Colonic mucosa (tissue), 4 donors: ENCODE data around the gene TAF1. TPM values are rescaled to one million over a fixed set of nuclear protein-coding genes. Genes with fewer than 3 reads are reported as not detected.
"Not testable (repeated sequence)": the region's sequence is repeated elsewhere in the genome, so short reads cannot be mapped to it uniquely, and the experiment has no call there.

Experiments used
- DNase-seq: peaks from one replicate; pipeline ENCODE4 v3.0.0-alpha.2; 2020
- H3K27ac ChIP-seq: fragments of 200-600 bp; one replicate; pipeline ENCODE4 v1.8.0; 2021
- H3K27me3 ChIP-seq: fragments of 200-600 bp; one replicate; pipeline ENCODE4 v1.8.0; 2021
- H3K36me3 ChIP-seq: fragments of 200-600 bp; one replicate; pipeline ENCODE4 v1.8.0; 2021
- H3K4me1 ChIP-seq: fragments of 200-600 bp; one replicate; pipeline ENCODE4 v1.8.0; 2021; ENCODE audit warnings: mild to moderate bottlenecking
- H3K4me3 ChIP-seq: fragments of 200-600 bp; one replicate; pipeline ENCODE4 v1.8.0; 2021
- H3K9ac ChIP-seq, 2 donors: one replicate each; pipeline ENCODE4 v1.7.0; 2013; ENCODE audit warnings: control low read depth in 2 of 2, low read depth in 2 of 2, low read length in 2 of 2
- H3K9me3 ChIP-seq: fragments of 200-600 bp; one replicate; pipeline ENCODE4 v1.8.0; 2021
- CTCF ChIP-seq: fragments of 200-600 bp; IDR thresholded peaks from one replicate; pipeline ENCODE4 v1.8.0; 2022; ENCODE audit warnings: antibody characterized with exemption, mild to moderate bottlenecking
- intact Hi-C: fragments of 100-400 bp; cut with DNase I; formaldehyde crosslinking; loops from one replicate; pipeline ENCODE4 v1.14.1; 2022
- total RNA-seq, 2 donors: library from RNA; stranded (reverse); fragmentation: NEBNext Ultra II Directional in 1 of 2; extraction: Animal tissue kit (Norgen Biotek cat#: 25700) in 1 of 2; gene quantifications; one replicate each; pipeline ENCODE4 v1.2.1, GENCODE V29; 2021
- donor health status: healthy.
- donor health status: DM: no; HTN: no; CAD: no.
- donor health status: DM: no; HTN: no; CAD: no.

The TAF1 gene
- total RNA-seq, 2 donors from 2014 or later, result 24.6 to 25.0 TPM

GRCh38 chrX:71326394-71326793, 39.8 kb upstream of the TAF1 start:
- Histone ChIP-seq H3K9me3 (no peaks in the 10 kb centered on the region), H3K4me3 (no peak overlapping the region), H3K4me1 (no peaks in the 10 kb centered on the region), H3K27me3 (no peaks in the 10 kb centered on the region), H3K36me3 (no peaks in the 10 kb centered on the region), H3K9ac (no peak overlapping the region), H3K27ac (no peak overlapping the region)
- intact Hi-C loops, result no loop called here
- no peak for DNase-seq
- no peak for TF ChIP-seq CTCF

GRCh38 chrX:71349151-71349665, 16.9 kb upstream of the TAF1 start:
- H3K36me3 ChIP-seq, H3K4me3 ChIP-seq, H3K27ac ChIP-seq, H3K4me1 ChIP-seq, H3K27me3 ChIP-seq, intact Hi-C loops, H3K9me3 ChIP-seq, DNase-seq, H3K9ac ChIP-seq: not testable (repeated sequence)

GRCh38 chrX:71349867-71350266, 16.3 kb upstream of the TAF1 start:
- H3K27ac ChIP-seq, DNase-seq, H3K9me3 ChIP-seq, H3K36me3 ChIP-seq, H3K4me1 ChIP-seq, H3K4me3 ChIP-seq, H3K9ac ChIP-seq, H3K27me3 ChIP-seq, intact Hi-C loops: not testable (repeated sequence)

- H3K9ac ChIP-seq, DNase-seq, intact Hi-C loops, H3K36me3 ChIP-seq, H3K9me3 ChIP-seq, H3K4me1 ChIP-seq, H3K27ac ChIP-seq, H3K4me3 ChIP-seq, H3K27me3 ChIP-seq: not testable (repeated sequence)
Measured at GRCh38 chrX:71352439-71352838, 13.7 kb upstream of the TAF1 start.

GRCh38 chrX:71364221-71364620, 1.9 kb upstream of the TAF1 start:
- no peak for DNase-seq
- Histone ChIP-seq H3K36me3 (no peaks in the 10 kb centered on the region), H3K9me3 (no peaks in the 10 kb centered on the region), H3K27me3 (no peaks in the 10 kb centered on the region), H3K9ac (no peak overlapping the region), H3K27ac (no peak overlapping the region), H3K4me1 (no peaks in the 10 kb centered on the region), H3K4me3 (no peak overlapping the region)
- TF ChIP-seq CTCF, result no peak
- intact Hi-C loops, result no loop called here

- H3K36me3 ChIP-seq, result no peaks in the 10 kb centered on the region
- H3K4me3 ChIP-seq, result peak overlapping the region; percentile 46
- peak overlapping the region; percentile 49 to 67 for H3K9ac ChIP-seq
- H3K27me3 ChIP-seq, result no peaks in the 10 kb centered on the region
- peak overlapping the region; percentile 78 for H3K27ac ChIP-seq
- no peak for TF ChIP-seq CTCF
- no peaks in the 10 kb centered on the region for H3K4me1 ChIP-seq
- intact Hi-C loops, result no loop called here
- DNase-seq, result no peak
- no peaks in the 10 kb centered on the region for H3K9me3 ChIP-seq
Measured at GRCh38 chrX:71365356-71365874, 742 bp upstream of the TAF1 start.

- Histone ChIP-seq H3K27me3 (no peaks in the 10 kb centered on the region), H3K36me3 (no peaks in the 10 kb centered on the region), H3K9ac (peak overlapping the region; percentile 88), H3K4me3 (peak overlapping the region; percentile 54), H3K9me3 (no peaks in the 10 kb centered on the region), H3K27ac (peak overlapping the region; percentile 78), H3K4me1 (no peaks in the 10 kb centered on the region)
- peak; percentile 36 for DNase-seq
- intact Hi-C loops, result no loop called here
- no peak for TF ChIP-seq CTCF
Measured at GRCh38 chrX:71366674-71367256, 608 bp downstream of the TAF1 start.
